Common myeloid progenitor, CD34-positive (primary cell): ENCODE measurements around the gene ZNF672.

Experiments used
- CTCF ChIA-PET: fragments of 350-600 bp; sonication (Branson Sonifier 250); formaldehyde crosslinking; loops from one replicate; lab custom pipeline; 2021; ENCODE audit warnings: antibody characterized with exemption; lab: Charles Lee
- POLR2A ChIA-PET: fragments of 350-600 bp; sonication (Branson Sonifier 250); formaldehyde crosslinking; loops from one replicate; lab custom pipeline; 2021; ENCODE audit warnings: antibody characterized with exemption; lab: Charles Lee
- DNase-seq, 3 donors: peaks; one replicate each; pipeline versions ENCODE4 v3.0.0 to v3.0.0-alpha.2; 2013
- H3K27ac ChIP-seq, 2 experiments: 1 replicate in 1 of 2; 2 replicates in 1 of 2; pipeline ENCODE4 v1.7.0; 2013; ENCODE audit warnings: inconsistent platforms in 2 of 2, low read length in 2 of 2, mild to moderate bottlenecking in 2 of 2, low read depth in 1 of 2, moderate library complexity in 1 of 2; ENCODE audit not compliant: severe bottlenecking in 2 of 2, insufficient read depth in 1 of 2, poor library complexity in 1 of 2
- H3K27me3 ChIP-seq, 5 experiments: replicated peaks in 2 of 5; 1 replicate in 3 of 5; 2 replicates in 2 of 5; pipeline versions ENCODE4 v1.6.1 to v1.7.0; 2013; ENCODE audit warnings: low read length in 4 of 5, mild to moderate bottlenecking in 2 of 5, moderate library complexity in 2 of 5, inconsistent platforms in 1 of 5; ENCODE audit not compliant: insufficient read depth in 5 of 5, control insufficient read depth in 4 of 5
- H3K36me3 ChIP-seq, 4 experiments: 1 replicate in 2 of 4; 2 replicates in 2 of 4; pipeline versions ENCODE4 v1.6.1 to v1.7.0; 2013; ENCODE audit warnings: low read length in 3 of 4, control low read depth in 1 of 4, mild to moderate bottlenecking in 1 of 4; ENCODE audit not compliant: control insufficient read depth in 4 of 4, insufficient read depth in 4 of 4
- H3K4me1 ChIP-seq, 4 experiments: 1 replicate in 3 of 4; 2 replicates in 1 of 4; pipeline versions ENCODE4 v1.6.1 to v1.7.1; 2013; ENCODE audit warnings: low read length in 3 of 4, mild to moderate bottlenecking in 3 of 4, control low read depth in 1 of 4, inconsistent platforms in 1 of 4, moderate library complexity in 1 of 4; ENCODE audit not compliant: control insufficient read depth in 4 of 4, insufficient read depth in 4 of 4; ENCODE audit errors: control extremely low read depth in 1 of 4
- H3K4me3 ChIP-seq, 7 experiments: 1 replicate in 4 of 7; 2 replicates in 3 of 7; pipeline versions ENCODE4 v1.5.1 to v1.7.0; 2013; ENCODE audit warnings: mild to moderate bottlenecking in 7 of 7, low read length in 6 of 7, moderate library complexity in 6 of 7, inconsistent platforms in 2 of 7, low read depth in 2 of 7, control low read depth in 1 of 7; ENCODE audit not compliant: insufficient read depth in 4 of 7, control insufficient read depth in 1 of 7; ENCODE audit errors: extremely low read depth in 1 of 7
- H3K9me3 ChIP-seq, 5 experiments: 1 replicate in 4 of 5; 2 replicates in 1 of 5; pipeline versions ENCODE4 v1.6.1 to v1.7.1; 2013; ENCODE audit warnings: low read length in 4 of 5, mild to moderate bottlenecking in 2 of 5, inconsistent platforms in 1 of 5, low read depth in 1 of 5, moderate library complexity in 1 of 5; ENCODE audit not compliant: control insufficient read depth in 4 of 5, insufficient read depth in 2 of 5; ENCODE audit errors: control extremely low read depth in 1 of 5
- WGBS: methylation state at CpG from one replicate; pipeline ENCODE4 v1.1.5; 2013; ENCODE audit not compliant: insufficient coverage; 5-methylcytosine and 5-hydroxymethylcytosine counted together

ZNF672 gene

GRCh38 chr1:248850536-248851251 lies 12.7 kb downstream of the ZNF672 start:
- no peaks in the 10 kb centered on the region for H3K27me3 ChIP-seq
- WGBS = 94% methylated on average over 8 of the region's 10 CpGs
- H3K27ac ChIP-seq = no peak overlapping the region
- DNase-seq = no peak
- POLR2A ChIA-PET = no interaction called here
- no peaks in the 10 kb centered on the region for H3K9me3 ChIP-seq
- CTCF ChIA-PET = interaction anchor here (2.1 kb wide), 1 partner anchor 9 kb away, joined by 8 read pairs; no protein-coding TSS in a partner anchor
- H3K4me3 ChIP-seq = no peak overlapping the region
- peaks cover 10 to 97% (median 65%) of the 10 kb centered on the region in 4 experiments for H3K36me3 ChIP-seq
- peaks cover 0 to 9% (median 0%) of the 10 kb centered on the region in 4 experiments for H3K4me1 ChIP-seq

- POLR2A ChIA-PET = no interaction called here
Measured at GRCh38 chr1:248851390-248851789, 13.4 kb downstream of the ZNF672 start.

GRCh38 chr1:248852481-248853405 lies 14.7 kb downstream of the ZNF672 start:
- 96% methylated on average over 4 of the region's 7 CpGs for WGBS

More at GRCh38 chr1:248851390-248851789, 13.4 kb downstream of the ZNF672 start:
- CTCF ChIA-PET = interaction anchor here (2.1 kb wide), 1 partner anchor 10 kb away, joined by 8 read pairs; no protein-coding TSS in a partner anchor
- no peak for DNase-seq
- Histone ChIP-seq H3K27me3 (no peaks in the 10 kb centered on the region), H3K36me3 (peaks cover 10 to 95% (median 60%) of the 10 kb centered on the region in 4 experiments), H3K4me3 (no peak overlapping the region), H3K27ac (no peak overlapping the region), H3K9me3 (no peaks in the 10 kb centered on the region), H3K4me1 (peaks cover 0 to 9% (median 0%) of the 10 kb centered on the region in 4 experiments)
- WGBS = 100% methylated on average over 1 of the region's 2 CpGs

DNA sequence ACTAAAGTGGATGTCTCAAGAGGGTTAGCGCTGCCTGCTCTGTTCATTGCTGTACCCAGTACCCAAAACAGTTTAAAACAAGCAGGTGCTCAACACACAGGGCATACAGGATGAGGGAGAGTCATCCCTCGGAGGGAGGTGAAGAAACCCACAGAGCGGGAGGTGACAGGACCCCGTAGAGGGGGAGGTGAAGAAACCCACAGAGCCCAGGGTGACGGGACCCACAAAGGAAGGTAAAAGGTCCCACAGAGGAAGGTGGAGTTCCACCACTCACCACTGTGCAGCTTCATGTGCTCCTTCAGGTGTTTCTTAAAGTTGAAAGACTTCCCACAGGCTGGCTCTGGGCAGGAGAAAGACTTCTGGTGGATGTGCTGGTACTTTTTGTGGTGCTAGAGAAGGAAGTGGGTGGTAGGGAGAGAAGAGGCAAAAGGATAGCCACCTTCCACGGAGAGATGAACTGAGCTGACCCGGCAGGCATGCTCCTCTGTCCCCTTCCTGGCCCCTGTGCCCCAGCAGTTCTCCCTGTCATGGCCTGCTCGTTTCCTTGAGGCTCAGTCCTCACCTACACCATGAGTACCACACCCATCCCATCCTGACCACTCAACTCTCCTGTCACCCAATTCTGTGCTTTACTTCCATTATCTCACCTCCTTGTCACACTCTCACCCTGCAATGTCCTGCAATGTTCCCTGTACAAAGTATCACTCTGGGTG lies 15.8 kb downstream of the ZNF672 start:
- Histone ChIP-seq H3K27me3 (no peaks in the 10 kb centered on the region), H3K9me3 (no peaks in the 10 kb centered on the region), H3K4me1 (peaks cover 0 to 29% (median 17%) of the 10 kb centered on the region in 4 experiments), H3K4me3 (no peak overlapping the region), H3K27ac (peak overlapping the region in 1 of 2 experiments; percentile 29), H3K36me3 (peaks cover 8 to 71% (median 41%) of the 10 kb centered on the region in 4 experiments)
- 93% methylated on average over 6 of the region's 8 CpGs for WGBS
- CTCF ChIA-PET = interaction anchor here (7.2 kb wide), 1 partner anchor 10 kb away, joined by 53 read pairs; no protein-coding TSS in a partner anchor
- POLR2A ChIA-PET = no interaction called here
- no peak for DNase-seq

More at GRCh38 chr1:248852481-248853405, 14.7 kb downstream of the ZNF672 start:
- H3K4me3 ChIP-seq = no peak overlapping the region
- peaks cover 0 to 21% (median 8%) of the 10 kb centered on the region in 4 experiments for H3K4me1 ChIP-seq
- H3K27me3 ChIP-seq = no peaks in the 10 kb centered on the region
- DNase-seq = no peak
- CTCF ChIA-PET = no interaction called here
- POLR2A ChIA-PET = no interaction called here
- peaks cover 8 to 81% (median 49%) of the 10 kb centered on the region in 4 experiments for H3K36me3 ChIP-seq
- no peaks in the 10 kb centered on the region for H3K9me3 ChIP-seq
- no peak overlapping the region for H3K27ac ChIP-seq

DNA sequence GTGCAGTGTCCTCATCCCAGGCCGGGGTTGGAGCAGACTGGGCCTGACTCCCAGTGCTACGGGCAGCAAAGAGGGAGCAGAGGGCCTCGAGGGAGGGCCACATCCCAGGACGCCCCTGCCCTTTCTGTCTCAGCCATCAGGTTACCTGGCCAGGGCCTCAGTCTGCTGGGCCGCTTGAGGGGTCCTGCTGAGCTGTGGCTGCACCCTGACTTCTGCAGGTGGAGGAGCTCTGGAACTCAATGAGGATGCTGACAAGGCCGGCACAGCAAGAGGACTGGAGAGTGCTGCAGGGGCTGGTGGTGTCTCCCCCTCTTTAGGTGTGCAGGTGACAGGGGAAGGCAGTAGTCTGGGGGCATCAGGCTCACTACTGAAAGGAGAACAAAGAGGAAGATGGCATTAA lies 17.6 kb downstream of the ZNF672 start:
- Histone ChIP-seq H3K27me3 (no peaks in the 10 kb centered on the region), H3K9me3 (no peaks in the 10 kb centered on the region), H3K27ac (no peak overlapping the region), H3K4me1 (peaks cover 2 to 40% (median 26%) of the 10 kb centered on the region in 4 experiments), H3K4me3 (no peak overlapping the region), H3K36me3 (peaks cover 6 to 53% (median 25%) of the 10 kb centered on the region in 4 experiments)
- ChIA-PET CTCF (interaction anchor here (7.2 kb wide), 1 partner anchor 12 kb away, joined by 53 read pairs; no protein-coding TSS in a partner anchor), POLR2A (no interaction called here)
- WGBS = 98% methylated on average over 5 of the region's 6 CpGs
- DNase-seq = no peak

- no peak overlapping the region for H3K4me3 ChIP-seq
- peaks cover 2 to 40% (median 26%) of the 10 kb centered on the region in 4 experiments for H3K4me1 ChIP-seq
- H3K27me3 ChIP-seq = no peaks in the 10 kb centered on the region
- H3K27ac ChIP-seq = no peak overlapping the region
- DNase-seq = no peak
- CTCF ChIA-PET = interaction anchor here (1.4 to 7.2 kb wide), 2 partner anchors 13 to 27 kb away, joined by 3 to 53 read pairs; no protein-coding TSS in a partner anchor
- no CpG with 5 or more reads among the region's 1 CpG for WGBS
- H3K36me3 ChIP-seq = peaks cover 6 to 48% (median 21%) of the 10 kb centered on the region in 4 experiments
- no peaks in the 10 kb centered on the region for H3K9me3 ChIP-seq
- POLR2A ChIA-PET = interaction anchor here (1.3 kb wide), 1 partner anchor 18 kb away, joined by 4 read pairs; the partner anchor contains the start of gene ZNF672
Measured at GRCh38 chr1:248856176-248856575, 18.2 kb downstream of the ZNF672 start.
